HCT116 (cell line): Measurements from ENCODE around the gene CETP.

Experiments used
- EGR1 ChIP-seq: IDR thresholded peaks from 2 replicates; pipeline ENCODE4 v1.6.1; 2012; ENCODE audit warnings: low read depth
- EZH2 ChIP-seq: fragments of 200-600 bp; sonication (generic); IDR thresholded peaks from 2 replicates; pipeline ENCODE4 v1.6.1; 2017; ENCODE audit warnings: antibody characterized with exemption, mixed run types
- EZH2phosphoT487 ChIP-seq: fragments of 200-600 bp; IDR thresholded peaks from 2 replicates; pipeline ENCODE4 v1.6.1; 2018; ENCODE audit warnings: antibody characterized with exemption, borderline replicate concordance
- JUND ChIP-seq: IDR thresholded peaks from 2 replicates; pipeline ENCODE4 v1.6.1; 2012
- POLR2AphosphoS5 ChIP-seq: IDR thresholded peaks from 2 replicates; pipeline ENCODE4 v1.6.1; 2011; ENCODE audit warnings: mild to moderate bottlenecking, low read depth, low read length, moderate library complexity
- SIN3A ChIP-seq: IDR thresholded peaks from 2 replicates; pipeline ENCODE4 v1.6.1; 2012; ENCODE audit warnings: low read depth
- SP1 ChIP-seq: IDR thresholded peaks from 2 replicates; pipeline ENCODE4 v1.6.1; 2012; ENCODE audit warnings: low read depth
- TF ChIP-seq, protein P1 (sequence below), 3 experiments: fragments of 200-600 bp in 1 of 3; sonication (generic) in 1 of 3; IDR thresholded peaks in 2 of 3; conservative IDR thresholded peaks in 1 of 3; 2 replicates each; pipeline ENCODE4 v1.5.1; 2012 to 2017; ENCODE audit warnings: low read depth in 2 of 3, low read length in 2 of 3, antibody characterized with exemption in 1 of 3, borderline replicate concordance in 1 of 3, control low read depth in 1 of 3, mild to moderate bottlenecking in 1 of 3, mixed read lengths in 1 of 3, mixed run types in 1 of 3, moderate library complexity in 1 of 3; ENCODE audit not compliant: insufficient read depth in 1 of 3
- TF ChIP-seq, protein P2 (sequence below): IDR thresholded peaks from 2 replicates; pipeline ENCODE4 v1.6.1; 2012
- TF ChIP-seq, protein P3 (sequence below): IDR thresholded peaks from 2 replicates; pipeline ENCODE4 v1.6.1; 2012; ENCODE audit warnings: low read depth

DNA sequence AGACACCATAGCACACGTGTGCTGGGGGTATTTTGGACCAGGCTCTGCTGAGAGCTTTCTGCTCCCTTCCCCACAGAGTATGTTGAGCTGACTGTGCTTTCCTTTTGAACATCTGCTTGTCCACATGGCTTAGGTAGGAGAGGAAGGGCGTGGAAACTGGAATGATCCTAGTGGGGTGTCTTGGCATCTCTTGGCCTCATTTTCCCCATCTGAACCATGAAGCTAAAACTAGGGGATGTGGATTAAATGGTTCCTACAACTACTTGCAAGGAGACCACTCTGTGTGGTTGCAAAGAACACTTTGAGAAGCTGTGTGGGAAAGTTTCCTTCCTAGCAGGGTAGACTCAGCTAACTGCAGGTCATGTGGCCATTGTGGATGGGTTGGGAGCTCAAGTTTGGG is 20.9 kb downstream of the CETP start:
- TF ChIP-seq POLR2AphosphoS5, result no peak
- TF ChIP-seq SIN3A, result no peak
- no peak for TF ChIP-seq SP1
- TF ChIP-seq, protein P1, sequence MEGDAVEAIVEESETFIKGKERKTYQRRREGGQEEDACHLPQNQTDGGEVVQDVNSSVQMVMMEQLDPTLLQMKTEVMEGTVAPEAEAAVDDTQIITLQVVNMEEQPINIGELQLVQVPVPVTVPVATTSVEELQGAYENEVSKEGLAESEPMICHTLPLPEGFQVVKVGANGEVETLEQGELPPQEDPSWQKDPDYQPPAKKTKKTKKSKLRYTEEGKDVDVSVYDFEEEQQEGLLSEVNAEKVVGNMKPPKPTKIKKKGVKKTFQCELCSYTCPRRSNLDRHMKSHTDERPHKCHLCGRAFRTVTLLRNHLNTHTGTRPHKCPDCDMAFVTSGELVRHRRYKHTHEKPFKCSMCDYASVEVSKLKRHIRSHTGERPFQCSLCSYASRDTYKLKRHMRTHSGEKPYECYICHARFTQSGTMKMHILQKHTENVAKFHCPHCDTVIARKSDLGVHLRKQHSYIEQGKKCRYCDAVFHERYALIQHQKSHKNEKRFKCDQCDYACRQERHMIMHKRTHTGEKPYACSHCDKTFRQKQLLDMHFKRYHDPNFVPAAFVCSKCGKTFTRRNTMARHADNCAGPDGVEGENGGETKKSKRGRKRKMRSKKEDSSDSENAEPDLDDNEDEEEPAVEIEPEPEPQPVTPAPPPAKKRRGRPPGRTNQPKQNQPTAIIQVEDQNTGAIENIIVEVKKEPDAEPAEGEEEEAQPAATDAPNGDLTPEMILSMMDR (IDR thresholded peaks at IDR 0.05 in 2 of 3, conservative IDR thresholded peaks at IDR 0.05 in 1 of 3; ENCODE audit: borderline replicate concordance in 1 of 3, insufficient read depth in 1 of 3, low read depth in 2 of 3, low read length in 2 of 3), result no peak
- no peak for TF ChIP-seq EZH2
- TF ChIP-seq, protein P2, sequence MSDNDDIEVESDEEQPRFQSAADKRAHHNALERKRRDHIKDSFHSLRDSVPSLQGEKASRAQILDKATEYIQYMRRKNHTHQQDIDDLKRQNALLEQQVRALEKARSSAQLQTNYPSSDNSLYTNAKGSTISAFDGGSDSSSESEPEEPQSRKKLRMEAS, result no peak
- TF ChIP-seq JUND, result no peak
- TF ChIP-seq EZH2phosphoT487, result no peak
- TF ChIP-seq, protein P3, sequence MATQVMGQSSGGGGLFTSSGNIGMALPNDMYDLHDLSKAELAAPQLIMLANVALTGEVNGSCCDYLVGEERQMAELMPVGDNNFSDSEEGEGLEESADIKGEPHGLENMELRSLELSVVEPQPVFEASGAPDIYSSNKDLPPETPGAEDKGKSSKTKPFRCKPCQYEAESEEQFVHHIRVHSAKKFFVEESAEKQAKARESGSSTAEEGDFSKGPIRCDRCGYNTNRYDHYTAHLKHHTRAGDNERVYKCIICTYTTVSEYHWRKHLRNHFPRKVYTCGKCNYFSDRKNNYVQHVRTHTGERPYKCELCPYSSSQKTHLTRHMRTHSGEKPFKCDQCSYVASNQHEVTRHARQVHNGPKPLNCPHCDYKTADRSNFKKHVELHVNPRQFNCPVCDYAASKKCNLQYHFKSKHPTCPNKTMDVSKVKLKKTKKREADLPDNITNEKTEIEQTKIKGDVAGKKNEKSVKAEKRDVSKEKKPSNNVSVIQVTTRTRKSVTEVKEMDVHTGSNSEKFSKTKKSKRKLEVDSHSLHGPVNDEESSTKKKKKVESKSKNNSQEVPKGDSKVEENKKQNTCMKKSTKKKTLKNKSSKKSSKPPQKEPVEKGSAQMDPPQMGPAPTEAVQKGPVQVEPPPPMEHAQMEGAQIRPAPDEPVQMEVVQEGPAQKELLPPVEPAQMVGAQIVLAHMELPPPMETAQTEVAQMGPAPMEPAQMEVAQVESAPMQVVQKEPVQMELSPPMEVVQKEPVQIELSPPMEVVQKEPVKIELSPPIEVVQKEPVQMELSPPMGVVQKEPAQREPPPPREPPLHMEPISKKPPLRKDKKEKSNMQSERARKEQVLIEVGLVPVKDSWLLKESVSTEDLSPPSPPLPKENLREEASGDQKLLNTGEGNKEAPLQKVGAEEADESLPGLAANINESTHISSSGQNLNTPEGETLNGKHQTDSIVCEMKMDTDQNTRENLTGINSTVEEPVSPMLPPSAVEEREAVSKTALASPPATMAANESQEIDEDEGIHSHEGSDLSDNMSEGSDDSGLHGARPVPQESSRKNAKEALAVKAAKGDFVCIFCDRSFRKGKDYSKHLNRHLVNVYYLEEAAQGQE, result no peak
- no peak for TF ChIP-seq EGR1
